Ramos (cell line): ENCODE data around the gene ST6GAL1.
"Not testable (repeated sequence)": the region's sequence is repeated elsewhere in the genome, so short reads cannot be mapped to it uniquely, and the experiment has no call there.

Source experiments
- in situ Hi-C: fragments of 300-500 bp; cut with MboI; formaldehyde crosslinking; loops from one replicate; pipeline ENCODE4 v1.14.3; 2022; ENCODE audit warnings: low sequenced_read_pairs; ENCODE audit not compliant: unreplicated experiment

ST6GAL1 gene

DNA sequence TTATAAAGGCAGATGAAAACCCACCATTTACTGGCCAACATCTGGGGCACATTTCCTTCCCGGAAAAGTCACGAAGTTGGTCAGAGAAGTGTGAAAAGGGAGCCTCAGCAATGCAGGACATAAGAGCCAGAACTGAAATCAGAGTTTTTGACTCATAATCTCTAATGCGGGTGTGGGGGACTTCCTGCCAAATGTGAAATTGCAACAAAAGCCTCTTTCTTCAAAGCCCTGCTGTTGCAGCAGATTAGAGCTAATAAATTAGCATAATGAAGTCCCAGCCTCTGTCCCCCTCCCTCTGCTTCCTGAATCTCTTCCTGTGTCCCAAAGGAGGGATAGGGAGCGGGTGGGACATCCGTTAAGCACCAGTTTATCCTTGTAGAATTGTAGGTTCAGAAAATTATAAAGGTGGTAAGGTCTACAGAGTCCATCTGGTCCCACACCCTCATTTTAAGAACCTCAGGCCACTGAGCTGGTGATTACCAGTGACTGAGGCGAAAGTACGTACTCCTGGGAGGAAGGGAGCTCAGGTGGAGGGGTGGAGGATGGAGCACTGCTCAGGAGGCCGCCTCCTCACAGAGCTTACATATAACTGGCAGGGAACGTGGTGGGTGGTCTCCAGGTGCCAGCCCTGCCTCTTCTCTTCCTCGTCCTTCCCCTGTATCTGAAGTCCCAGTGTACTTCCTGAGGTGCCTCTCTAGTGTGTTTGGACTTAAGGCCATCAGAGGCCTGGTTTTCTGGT is 35.0 kb downstream of the ST6GAL1 start:
- in situ Hi-C loops = no loop called here

DNA sequence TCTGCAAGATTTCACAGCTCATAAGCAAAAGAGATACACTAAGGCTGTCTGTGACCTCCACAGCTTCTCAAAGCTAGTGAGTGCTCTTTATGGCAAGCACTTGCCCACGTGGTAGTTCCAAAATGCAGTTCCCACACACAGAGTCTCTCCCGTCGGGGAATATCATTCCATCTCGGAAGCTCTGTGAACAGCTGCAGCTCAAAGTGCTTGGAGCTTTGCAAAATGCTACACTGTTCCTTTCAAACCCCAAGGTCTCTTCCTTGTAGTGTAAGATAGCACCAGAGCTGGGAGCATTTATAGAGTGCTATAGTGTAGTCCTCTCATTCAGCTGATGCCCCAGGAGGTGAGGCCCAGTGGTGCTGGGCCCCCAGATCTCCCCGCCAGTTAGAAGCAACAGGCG is 36.1 kb downstream of the ST6GAL1 start:
- in situ Hi-C loops = no loop called here

DNA sequence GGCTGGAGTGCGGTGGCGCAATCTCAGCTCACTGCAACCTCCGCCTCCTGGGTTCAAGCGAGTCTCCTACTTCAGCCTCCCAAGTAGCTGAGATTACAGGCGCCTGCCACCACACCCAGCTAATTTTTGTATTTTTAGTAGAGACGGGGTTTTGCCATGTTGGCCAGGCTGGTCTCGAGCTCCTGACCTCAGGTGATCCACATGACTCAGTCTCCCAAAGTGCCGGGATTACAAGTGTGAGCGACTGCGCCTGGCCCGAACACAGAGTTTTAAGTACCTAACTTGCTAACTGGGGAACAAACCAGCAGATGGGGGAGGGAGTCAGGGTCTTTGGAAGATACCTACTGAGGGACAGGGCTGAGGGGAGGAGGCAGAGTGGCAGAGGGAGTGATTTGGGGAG is 36.9 kb downstream of the ST6GAL1 start:
- in situ Hi-C loops = not testable (repeated sequence)

DNA sequence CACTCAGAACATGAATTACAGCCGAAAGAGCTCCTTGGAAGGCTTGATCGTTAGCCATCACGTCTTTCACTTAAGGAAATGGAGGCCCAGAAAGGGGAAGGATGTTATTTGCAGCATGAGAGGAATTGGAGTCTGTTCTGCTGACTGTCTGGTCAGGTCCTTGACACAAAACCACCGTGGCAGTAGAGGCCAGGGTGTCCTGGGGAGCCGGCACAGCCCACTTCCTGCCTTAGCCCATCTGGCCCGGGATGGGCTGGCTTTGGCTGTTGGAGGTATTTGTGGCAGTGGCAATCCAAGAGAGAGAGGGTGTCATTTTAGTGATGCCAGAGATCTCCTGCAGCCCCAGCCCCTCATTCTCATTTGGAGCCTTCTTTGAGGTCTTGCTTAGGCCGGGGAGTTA is 37.4 kb downstream of the ST6GAL1 start:
- in situ Hi-C loops = no loop called here

DNA sequence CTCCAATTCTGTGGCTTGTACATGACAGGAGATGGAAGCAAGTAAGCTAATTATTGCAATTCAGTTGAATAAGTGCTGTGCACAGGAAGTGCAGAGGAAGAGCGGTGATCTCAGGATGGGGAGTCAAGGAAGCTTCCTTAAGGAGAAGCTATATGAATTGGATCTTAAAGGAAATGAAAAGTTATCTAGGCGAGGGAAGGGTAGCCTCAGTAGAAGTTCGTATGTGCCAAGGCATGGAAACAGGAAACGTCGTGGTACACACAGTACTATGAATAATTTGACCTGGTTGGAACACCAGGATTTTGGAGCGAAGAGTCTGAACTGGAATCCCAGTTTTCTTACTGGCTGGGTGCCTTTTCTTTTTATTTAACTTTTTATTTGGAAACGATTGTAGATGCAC is 39.3 kb downstream of the ST6GAL1 start:
- in situ Hi-C loops = no loop called here

DNA sequence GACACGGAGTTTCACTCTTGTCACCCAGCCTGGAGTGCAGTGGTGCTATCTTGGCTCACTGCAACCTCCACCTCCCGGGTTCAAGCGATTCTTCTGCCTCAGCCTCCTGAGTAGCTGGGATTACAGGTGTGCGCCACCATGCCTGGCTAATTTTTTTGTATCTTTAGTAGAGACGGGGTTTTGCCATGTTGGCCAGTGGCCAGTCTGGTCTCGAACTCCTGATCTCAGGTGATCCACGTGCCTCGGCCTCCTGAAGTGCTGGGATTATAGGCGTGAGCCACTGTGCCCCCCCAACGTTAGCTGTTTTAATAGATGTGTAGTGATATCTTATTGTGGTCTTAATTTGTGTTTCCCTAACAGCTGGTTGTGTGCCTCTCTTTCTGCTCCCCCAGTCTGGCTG is 40.8 kb downstream of the ST6GAL1 start:
- in situ Hi-C loops = not testable (repeated sequence)

DNA sequence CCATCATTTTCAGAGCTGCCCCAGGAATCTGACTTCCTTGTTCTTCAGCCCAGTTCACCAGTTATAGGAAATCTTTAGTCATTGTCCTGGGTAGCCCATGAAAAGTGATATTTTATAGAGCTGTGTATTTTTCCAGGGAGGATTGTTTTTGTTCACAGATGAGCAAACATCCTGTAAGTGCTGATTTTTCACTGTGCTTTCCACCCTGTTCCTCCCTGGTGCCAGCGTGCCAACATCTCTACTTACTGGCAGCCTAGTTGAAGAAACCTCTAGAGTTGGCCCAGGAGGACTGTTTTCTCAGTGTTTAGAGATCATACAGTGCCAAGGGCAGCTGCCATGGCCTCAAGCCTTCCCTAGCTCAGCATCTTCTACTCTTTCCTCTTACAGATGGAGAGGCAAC is 41.3 kb downstream of the ST6GAL1 start:
- in situ Hi-C loops = no loop called here

DNA sequence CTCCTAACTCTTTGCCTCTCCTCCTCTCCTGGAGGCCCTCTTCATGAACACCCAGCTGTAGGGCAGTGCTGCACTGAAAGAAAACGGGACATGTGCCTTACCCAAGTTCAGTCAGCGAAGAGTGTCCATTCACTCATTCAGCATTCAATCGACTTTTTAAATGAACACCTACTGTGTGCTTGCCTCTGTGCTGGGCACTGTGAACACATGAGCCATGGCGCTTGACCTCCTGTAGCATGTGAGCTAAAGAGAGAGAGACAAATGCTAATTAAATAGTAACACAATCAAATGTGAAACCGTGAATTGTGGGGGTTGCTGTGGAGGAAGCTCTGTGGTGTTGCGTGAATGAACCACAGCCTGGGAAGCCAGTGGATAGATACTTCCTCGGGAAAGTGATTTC is 43.4 kb downstream of the ST6GAL1 start:
- in situ Hi-C loops = no loop called here

DNA sequence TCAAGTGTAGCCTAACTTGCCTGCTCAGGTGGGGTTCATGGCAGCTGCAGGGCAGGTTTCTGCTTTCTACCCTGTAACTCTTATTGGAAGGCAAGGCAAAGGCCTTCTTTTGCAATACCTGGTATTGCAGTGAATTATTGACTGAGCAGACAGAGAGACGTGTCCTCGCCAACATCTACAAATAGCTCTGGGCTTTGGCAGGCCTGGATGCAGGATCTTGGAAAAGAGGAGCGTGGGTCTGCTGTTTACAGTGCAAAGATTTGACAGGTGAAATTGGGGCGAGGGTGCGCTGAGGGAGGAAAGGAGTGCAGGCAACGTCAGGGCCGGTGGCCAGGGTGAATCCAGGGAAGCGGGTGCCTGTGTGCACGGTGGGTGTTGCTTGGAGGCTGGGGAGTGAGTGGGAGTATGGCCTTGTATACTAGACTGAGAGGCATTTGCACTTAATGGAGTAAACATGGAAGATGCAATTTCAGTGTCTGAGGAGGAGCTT is 44.5 kb downstream of the ST6GAL1 start:
- in situ Hi-C loops = no loop called here

DNA sequence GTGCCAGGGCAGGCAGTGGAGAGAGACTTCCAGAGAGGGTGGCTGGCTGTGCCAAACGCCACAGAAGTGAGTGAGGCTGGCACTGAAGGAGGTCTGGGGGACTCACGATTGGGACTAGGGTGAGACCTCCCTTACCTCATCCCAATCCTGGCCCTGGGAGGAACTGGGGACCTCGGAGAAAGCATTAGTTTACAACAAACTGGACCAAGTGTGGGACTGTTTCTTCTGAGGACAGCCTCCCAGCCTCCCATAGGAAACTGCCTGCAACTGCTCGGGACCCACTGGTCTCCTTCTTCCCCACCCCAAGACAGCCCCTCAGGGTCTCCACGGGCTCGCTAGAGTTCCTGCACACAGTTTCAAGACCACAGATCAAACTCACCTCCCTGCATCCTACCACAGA is 45.4 kb downstream of the ST6GAL1 start:
- in situ Hi-C loops = no loop called here

DNA sequence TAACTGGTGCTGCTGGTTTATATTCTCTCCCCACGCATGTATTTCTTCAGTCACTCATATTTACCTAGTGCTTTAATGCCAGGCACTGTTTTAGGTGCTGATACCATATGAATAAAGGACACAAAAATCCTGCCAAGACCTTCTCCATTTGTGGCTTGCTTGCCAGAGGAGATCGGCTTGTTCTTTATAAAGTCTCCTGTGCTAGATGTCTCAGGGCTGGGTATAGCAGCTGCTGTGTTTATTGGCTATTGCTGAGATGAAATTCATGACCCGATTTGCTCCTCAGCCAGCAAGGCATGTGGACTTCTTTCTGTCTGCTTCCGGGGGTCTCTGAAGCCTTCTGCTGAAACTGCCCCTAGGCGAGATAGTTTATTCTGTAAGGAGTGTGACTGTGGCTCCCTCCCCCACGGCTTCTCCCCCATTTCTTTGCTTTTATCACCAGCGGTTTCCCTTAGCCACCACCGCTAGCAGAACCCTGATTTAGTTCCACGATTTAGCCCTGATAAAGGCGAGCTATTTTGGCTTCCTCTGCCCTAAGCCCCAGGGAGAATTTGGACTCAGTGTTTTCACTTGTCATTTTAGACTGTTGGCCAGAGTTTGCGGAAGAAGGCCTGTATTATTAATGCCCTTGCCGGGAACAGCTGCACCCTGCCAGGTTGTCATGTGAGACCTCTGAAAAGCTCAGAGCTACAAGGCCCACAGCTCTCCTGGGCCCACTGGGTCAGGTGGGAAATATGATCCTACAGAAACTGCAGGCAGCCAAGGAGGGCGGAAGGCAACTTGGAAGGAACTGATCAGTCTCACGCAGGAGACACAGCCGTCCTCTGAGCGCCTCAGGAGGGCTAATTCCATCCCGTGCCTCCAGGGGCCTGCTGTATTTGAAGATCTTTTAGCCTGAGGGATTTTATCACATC is 46.8 kb downstream of the ST6GAL1 start:
- in situ Hi-C loops = no loop called here

DNA sequence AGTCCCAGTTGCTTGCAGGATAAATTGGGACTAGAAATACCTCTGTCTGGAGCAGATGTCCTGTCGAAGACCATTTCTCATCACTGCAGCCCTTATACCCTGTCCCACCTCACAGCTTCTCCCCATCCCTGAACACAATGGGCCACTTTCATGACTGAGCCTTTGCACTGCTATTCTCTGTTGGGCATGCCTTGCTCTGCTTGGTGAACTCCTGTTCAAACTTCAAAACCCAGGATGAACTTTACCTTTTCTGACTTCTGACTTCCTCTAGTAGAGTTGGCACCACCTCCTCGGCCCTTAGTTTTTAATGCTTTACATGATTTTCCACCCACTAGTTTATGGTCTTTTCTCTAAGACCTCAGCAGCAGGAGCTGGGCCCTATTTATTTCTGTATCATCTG is 48.4 kb downstream of the ST6GAL1 start:
- in situ Hi-C loops = no loop called here

DNA sequence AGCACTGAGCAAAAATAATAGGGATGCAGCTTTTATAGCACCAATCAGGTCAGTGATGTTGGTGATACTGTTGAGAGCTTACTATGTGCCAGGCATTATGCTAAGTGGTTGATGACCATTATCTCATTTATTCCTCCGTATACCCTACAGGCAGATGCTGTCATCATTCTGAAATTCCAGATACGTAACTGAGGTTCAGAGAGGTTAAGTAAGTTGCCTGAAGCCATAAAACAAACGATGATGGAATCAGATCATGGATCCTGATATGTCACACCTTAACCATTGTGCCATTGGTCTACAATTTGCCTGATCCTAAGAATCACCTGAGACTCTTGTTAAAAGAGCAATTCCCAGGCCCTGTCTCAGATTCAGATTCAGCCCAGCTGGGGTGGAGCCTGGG is 49.5 kb downstream of the ST6GAL1 start:
- in situ Hi-C loops = no loop called here

DNA sequence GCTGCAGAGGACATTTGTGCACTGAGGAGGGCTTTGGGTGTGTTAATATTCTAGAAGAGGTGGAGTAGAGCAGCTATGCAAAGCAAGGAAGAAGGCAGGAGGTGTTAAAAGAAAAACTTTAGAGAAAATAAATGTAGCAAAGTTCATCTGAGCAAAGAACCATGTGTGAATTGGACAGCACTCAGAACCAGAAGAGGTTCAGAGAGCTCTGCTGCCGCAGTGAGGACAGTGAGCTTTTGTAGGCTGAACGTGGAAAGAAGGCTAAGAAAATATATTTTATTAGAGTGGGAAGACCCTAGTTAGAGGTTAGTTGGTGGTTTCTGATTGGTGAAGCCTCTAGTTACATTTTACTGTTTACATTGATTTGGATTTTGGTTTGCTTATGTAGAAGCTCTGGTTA is 50.7 kb downstream of the ST6GAL1 start:
- in situ Hi-C loops = no loop called here

DNA sequence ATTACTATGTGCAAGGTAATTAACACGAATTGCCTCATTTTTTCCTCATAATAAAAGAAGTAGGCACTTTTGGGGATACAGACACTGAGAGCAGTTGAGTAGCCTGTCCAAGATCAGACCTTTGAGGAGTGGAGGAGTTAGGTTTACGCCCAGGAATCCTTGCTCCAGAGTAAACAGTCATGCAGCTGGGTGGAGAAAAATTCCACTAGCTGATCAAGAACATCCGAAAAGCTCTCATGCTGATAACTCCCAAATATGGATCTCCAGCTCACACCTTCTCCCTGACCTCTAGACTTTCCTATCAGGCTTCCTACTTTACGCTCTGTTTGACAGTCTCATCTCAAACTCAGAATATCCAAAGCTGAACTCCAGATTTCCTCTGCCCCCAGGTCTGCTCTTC is 53.3 kb downstream of the ST6GAL1 start:
- in situ Hi-C loops = no loop called here

DNA sequence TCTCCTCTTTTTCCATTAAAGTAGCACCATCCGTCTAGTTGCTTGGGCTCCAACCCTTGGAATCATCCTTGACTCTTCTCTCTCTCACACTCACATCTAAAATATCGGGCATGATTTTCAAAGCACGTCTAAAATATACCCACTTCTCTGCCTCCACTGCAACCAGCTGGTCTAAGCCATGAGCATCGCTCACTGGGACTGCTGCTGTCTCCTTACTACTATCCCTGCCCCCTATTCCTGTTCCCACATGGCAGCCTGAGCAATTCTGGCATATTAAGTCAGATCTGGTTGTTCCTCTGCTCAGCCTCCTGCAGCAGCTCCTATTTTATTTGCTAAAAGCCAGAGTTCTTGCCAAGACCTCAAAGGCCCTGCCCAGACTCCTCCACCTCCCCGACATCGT is 53.7 kb downstream of the ST6GAL1 start:
- in situ Hi-C loops = no loop called here

DNA sequence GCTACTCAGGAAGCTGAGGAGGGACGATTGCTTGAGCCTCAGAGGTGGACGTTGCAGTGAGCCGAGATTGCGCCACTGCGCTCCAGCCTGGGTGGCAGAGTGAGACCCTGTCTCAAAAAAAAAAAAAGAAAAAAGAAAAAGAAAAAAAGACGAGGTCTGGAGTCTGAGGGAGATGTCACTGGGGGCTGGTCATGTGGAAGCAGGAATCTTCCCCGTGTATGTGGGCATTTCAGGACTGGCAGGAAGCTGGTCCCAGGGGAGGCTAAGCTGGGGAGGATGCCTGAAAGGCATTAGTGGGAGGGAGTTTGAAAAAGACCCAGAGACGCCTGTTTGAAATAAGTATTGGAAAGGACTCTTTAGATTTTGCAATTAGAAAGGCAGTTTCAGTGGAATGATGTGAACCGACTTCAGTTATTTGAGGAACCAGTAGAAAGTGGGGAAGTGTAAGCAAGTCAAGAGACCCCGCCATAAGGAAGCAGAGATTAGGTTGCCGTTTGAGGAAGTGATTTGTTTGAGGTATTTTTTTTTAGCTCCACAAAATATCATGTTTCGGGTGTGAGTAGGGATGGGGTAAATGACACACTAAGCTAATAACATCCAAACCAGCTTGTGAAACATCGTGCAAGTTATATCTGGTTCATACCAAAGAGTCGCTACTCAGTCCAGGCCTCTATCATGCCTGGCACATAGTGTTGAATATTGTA is 55.5 kb downstream of the ST6GAL1 start:
- in situ Hi-C loops = no loop called here

DNA sequence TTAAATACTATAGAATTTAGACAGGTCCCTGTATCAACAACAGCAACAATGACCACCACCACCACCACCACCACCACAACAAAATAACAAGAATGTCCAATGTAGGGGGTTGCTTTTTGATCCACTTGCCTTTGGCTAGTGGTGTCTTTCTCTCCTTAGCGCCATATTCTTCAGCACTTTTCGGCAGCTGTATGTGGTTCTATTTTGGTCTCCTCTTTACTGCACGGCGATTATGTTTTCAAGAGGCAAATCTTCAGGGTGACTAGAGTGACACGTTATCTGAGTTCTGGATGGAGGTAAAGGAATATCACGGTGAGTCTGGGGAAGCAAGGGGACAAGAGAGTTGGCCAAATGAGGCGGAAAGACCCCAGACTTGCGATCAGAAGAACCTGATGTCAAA is 56.1 kb downstream of the ST6GAL1 start:
- in situ Hi-C loops = no loop called here

DNA sequence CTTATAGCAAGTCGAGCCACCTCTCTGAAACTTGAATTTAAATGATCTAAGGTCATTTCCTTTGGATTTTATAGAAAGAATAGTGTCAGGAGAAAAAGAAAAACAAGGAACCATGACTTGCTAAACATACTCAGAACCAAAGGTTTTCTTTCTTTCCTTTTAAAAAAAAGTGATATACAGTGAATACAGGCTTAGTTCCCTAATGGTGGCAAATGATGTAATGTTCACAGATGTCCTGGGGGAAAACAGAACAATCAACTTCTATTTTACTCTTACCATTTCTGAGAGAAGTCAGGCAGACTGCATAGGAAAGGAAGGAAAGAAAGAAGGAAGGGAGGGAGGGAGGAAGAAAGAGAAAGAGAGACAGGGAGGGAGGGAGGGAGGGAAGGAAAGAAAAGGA is 56.5 kb downstream of the ST6GAL1 start:
- in situ Hi-C loops = no loop called here

DNA sequence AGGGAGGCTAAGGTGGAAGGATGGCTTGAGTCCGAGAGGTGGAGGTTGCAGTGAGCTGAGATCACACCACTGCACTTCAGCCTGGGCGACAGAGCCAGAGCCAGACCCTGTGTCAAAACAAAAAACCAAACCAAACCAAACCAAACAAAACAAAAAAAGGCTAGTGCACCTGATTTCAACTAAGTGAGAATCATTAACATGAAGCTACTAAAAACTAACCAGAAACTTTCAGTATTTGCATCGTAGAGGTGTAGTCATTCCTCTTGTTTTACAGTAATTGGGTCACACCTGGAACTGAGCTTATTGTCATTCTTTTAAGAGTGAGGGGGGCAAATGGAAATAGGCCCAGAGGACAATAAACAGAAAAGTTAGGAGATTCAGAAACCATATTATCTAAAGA is 58.5 kb downstream of the ST6GAL1 start:
- in situ Hi-C loops = no loop called here

DNA sequence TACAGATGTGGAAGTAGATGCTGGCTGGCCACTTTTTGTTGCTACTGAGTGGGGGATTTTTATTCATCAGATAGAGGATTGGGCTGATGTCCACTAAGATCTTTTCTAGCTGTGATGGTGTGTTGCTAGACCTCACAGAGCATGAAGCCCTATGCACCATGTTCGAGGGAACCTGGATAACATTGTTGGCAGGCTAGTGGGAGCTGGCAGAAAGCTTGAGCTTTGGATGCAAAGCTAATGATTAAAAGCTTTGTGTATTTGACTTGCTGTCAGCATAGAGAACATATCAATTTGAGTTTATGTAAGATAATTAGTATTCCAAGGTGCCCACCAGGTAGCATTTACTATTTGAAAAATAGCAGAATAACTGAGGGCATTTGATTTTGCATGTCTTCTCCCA is 59.1 kb downstream of the ST6GAL1 start:
- in situ Hi-C loops = no loop called here
